Neuronal stem cell (in vitro differentiated cells): ENCODE data around the gene NAT14.

Experiments
- DNase-seq: peaks from one replicate; pipeline ENCODE4 v3.0.0-alpha.2; 2013; ENCODE audit warnings: low spot score
- H2AFZ ChIP-seq: one replicate; pipeline ENCODE4 v1.6.1; 2013; ENCODE audit warnings: mild to moderate bottlenecking, low read length, inconsistent platforms
- H2AK5ac ChIP-seq: 2 replicates; pipeline ENCODE4 v1.6.1; 2013; ENCODE audit warnings: low read depth, mild to moderate bottlenecking, inconsistent platforms, low read length, moderate library complexity, mixed read lengths
- H2BK120ac ChIP-seq: 2 replicates; pipeline ENCODE4 v1.6.1; 2013; ENCODE audit warnings: low read depth, mild to moderate bottlenecking, inconsistent platforms, low read length, moderate library complexity, mixed read lengths
- H2BK12ac ChIP-seq: one replicate; pipeline ENCODE4 v1.6.1; 2013; ENCODE audit warnings: low read length, inconsistent platforms
- H2BK15ac ChIP-seq: 2 replicates; pipeline ENCODE4 v1.6.1; 2013; ENCODE audit warnings: mild to moderate bottlenecking, low read length, inconsistent platforms, mixed read lengths
- H2BK5ac ChIP-seq: one replicate; pipeline ENCODE4 v1.6.1; 2013; ENCODE audit warnings: inconsistent platforms, mild to moderate bottlenecking, low read length, moderate library complexity
- H3K14ac ChIP-seq: one replicate; pipeline ENCODE4 v1.6.1; 2013; ENCODE audit warnings: low read length, inconsistent platforms
- H3K18ac ChIP-seq: 2 replicates; pipeline ENCODE4 v1.6.1; 2013; ENCODE audit warnings: low read length, inconsistent platforms
- H3K23ac ChIP-seq: 2 replicates; pipeline ENCODE4 v1.6.1; 2013; ENCODE audit warnings: low read depth, mild to moderate bottlenecking, mixed read lengths, low read length, inconsistent platforms; ENCODE audit not compliant: poor library complexity
- H3K27ac ChIP-seq: replicated peaks from 3 replicates; pipeline ENCODE4 v1.5.1; 2013; ENCODE audit warnings: low read length, inconsistent platforms
- H3K27me3 ChIP-seq, 3 experiments: 2 replicates each; pipeline ENCODE4 v1.6.1; 2013; ENCODE audit warnings: low read length in 3 of 3, mild to moderate bottlenecking in 2 of 3, inconsistent platforms in 1 of 3, low read depth in 1 of 3, mixed read lengths in 1 of 3, moderate library complexity in 1 of 3; ENCODE audit not compliant: control insufficient read depth in 3 of 3, insufficient read depth in 3 of 3
- H3K36me3 ChIP-seq, 2 donors: replicated peaks in 1 of 2; 2 replicates each; pipeline ENCODE4 v1.6.1; 2013; ENCODE audit warnings: low read length in 2 of 2; ENCODE audit not compliant: control insufficient read depth in 2 of 2, insufficient read depth in 2 of 2
- H3K4ac ChIP-seq: 2 replicates; pipeline ENCODE4 v1.6.1; 2013; ENCODE audit warnings: inconsistent platforms, mild to moderate bottlenecking, low read length, moderate library complexity
- H3K4me1 ChIP-seq, 2 donors: 1 replicate in 1 of 2; 2 replicates in 1 of 2; pipeline ENCODE4 v1.6.1; 2013; ENCODE audit warnings: low read length in 2 of 2, low read depth in 1 of 2; ENCODE audit not compliant: control insufficient read depth in 2 of 2, insufficient read depth in 1 of 2
- H3K4me2 ChIP-seq: one replicate; pipeline ENCODE4 v1.6.1; 2013; ENCODE audit warnings: mild to moderate bottlenecking, low read length, inconsistent platforms; ENCODE audit not compliant: insufficient read depth, poor library complexity, severe bottlenecking
- H3K4me3 ChIP-seq, 2 donors: 2 replicates each; pipeline ENCODE4 v1.5.1; 2013; ENCODE audit warnings: low read length in 2 of 2, mild to moderate bottlenecking in 2 of 2, inconsistent platforms in 1 of 2, moderate library complexity in 1 of 2
- H3K79me1 ChIP-seq: one replicate; pipeline ENCODE4 v1.6.1; 2013; ENCODE audit warnings: low read depth, mild to moderate bottlenecking, inconsistent platforms, low read length, moderate library complexity
- H3K9ac ChIP-seq: one replicate; pipeline ENCODE4 v1.6.1; 2013; ENCODE audit warnings: mild to moderate bottlenecking, low read depth, low read length, inconsistent platforms; ENCODE audit not compliant: poor library complexity
- H3K9me3 ChIP-seq, 2 donors: replicated peaks in 1 of 2; 2 replicates each; pipeline versions ENCODE3 to v1.6.1; 2013; ENCODE audit warnings: low read length in 2 of 2, mild to moderate bottlenecking in 2 of 2, inconsistent platforms in 1 of 2, low read depth in 1 of 2, mixed read lengths in 1 of 2, moderate library complexity in 1 of 2; ENCODE audit not compliant: control insufficient read depth in 2 of 2, insufficient read depth in 1 of 2
- H4K8ac ChIP-seq: one replicate; pipeline ENCODE4 v1.6.1; 2013; ENCODE audit warnings: low read depth, mild to moderate bottlenecking, inconsistent platforms, low read length, moderate library complexity
- H4K91ac ChIP-seq: one replicate; pipeline ENCODE4 v1.6.1; 2013; ENCODE audit warnings: low read length, low read depth, mild to moderate bottlenecking, inconsistent platforms; ENCODE audit not compliant: poor library complexity
- WGBS, 2 donors: extraction: QIAGEN DNeasy Blood & Tissue Kit; methylation state at CpG; one replicate each; pipeline ENCODE4 v1.1.7; 2013; ENCODE audit warnings: missing lambda C conversion rate in 2 of 2, mixed read lengths in 1 of 2; ENCODE audit not compliant: insufficient read length in 2 of 2, insufficient replicate concordance in 1 of 2; ENCODE audit errors: extremely low coverage in 2 of 2; 5-methylcytosine and 5-hydroxymethylcytosine counted together

NAT14 gene

DNA sequence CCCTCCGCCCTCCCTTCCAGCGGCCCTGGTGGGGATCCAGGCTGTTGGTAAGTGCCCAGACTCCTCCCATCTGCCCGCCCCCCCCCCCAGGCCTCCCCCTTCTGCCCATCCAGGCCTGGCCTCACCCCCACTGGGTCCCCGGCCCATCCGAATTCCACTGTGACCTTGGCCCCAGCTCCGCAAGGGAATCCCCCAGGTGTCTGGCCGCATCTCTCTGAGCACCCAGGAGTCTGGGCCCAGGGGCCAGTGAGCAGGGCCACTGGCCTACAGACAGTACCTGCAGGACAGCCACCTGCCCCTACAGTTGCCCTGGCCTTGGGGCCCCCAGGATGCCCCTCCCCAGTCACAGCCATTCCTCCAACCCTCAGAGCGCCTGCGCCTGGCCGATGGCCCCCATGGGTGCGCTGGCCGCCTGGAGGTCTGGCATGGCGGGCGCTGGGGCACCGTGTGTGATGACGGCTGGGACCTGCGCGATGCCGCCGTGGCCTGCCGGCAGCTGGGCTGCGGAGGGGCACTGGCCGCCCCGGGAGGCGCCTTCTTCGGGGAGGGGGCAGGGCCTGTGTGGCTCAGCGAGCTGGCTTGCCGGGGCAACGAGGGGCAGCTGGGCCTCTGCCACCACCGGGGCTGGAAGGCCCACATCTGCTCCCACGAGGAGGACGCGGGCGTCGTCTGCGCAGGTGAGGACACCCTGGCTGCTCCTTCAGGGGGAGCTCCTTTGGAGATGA, 4.2 kb downstream of the NAT14 start:
- Histone ChIP-seq H3K79me1 (peaks cover 9% of the 10 kb centered on the region), H3K9me3 (no peaks in the 10 kb centered on the region), H4K91ac (no peak overlapping the region), H3K9ac (peak overlapping the region; percentile 78), H2BK5ac (peak overlapping the region; percentile 39), H3K27ac (no peak overlapping the region), H2BK120ac (peak overlapping the region; percentile 81), H3K14ac (peak overlapping the region; percentile 71), H3K4ac (peak overlapping the region; percentile 76), H3K4me1 (peaks cover 36 to 50% of the 10 kb centered on the region in 2 donors), H2AK5ac (peak overlapping the region; percentile 97), H2AFZ (peak overlapping the region; percentile 39), H2BK12ac (peak overlapping the region; percentile 73), H3K27me3 (no peaks in the 10 kb centered on the region), H3K18ac (peak overlapping the region; percentile 85), H2BK15ac (peak overlapping the region; percentile 75), H3K4me2 (peak overlapping the region; percentile 18), H3K36me3 (no peaks in the 10 kb centered on the region), H3K23ac (peak overlapping the region; percentile 73), H3K4me3 (no peak overlapping the region), H4K8ac (no peak overlapping the region)
- no CpG with 5 or more reads among the region's 36 CpGs for WGBS, 2 donors
- no peak for DNase-seq

DNA sequence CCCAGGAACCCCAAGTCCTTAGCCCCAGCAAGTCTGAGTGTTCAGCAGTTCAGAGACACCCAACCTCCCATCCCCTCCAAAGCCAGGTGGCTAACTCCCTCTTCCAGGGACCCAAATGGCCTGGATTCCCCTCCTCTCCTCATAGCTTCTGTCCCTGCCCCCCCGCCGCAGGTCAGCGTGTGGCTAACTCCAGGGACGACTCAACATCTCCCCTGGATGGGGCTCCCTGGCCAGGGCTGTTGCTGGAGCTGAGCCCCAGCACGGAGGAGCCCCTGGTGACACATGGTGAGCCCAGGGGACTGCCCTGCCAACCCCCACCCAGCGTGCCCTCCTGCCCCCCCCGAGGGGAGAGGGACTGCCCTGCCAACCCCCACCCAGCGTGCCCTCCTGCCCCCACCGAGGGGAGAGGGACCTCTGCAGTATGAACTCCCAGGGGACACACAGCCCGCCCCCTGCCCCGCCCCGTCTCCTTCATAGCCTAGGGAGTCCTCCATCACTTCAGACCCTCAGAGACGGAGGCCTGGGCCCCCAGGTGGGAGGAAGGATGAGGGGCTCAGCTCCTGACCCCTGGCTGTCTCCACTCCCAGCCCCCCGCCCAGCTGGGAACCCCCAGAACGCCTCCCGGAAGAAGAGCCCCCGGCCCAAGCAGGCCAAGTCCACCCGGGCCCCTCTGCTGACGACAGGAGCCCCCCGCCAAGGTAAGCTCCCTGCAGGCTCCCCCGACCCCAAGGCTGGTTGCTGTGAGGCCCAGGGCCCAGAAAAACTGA, 4.9 kb downstream of the NAT14 start:
- Histone ChIP-seq H3K9me3 (no peaks in the 10 kb centered on the region), H2BK120ac (peak overlapping the region; percentile 81), H3K27ac (no peak overlapping the region), H3K18ac (peak overlapping the region; percentile 85), H2AK5ac (peak overlapping the region; percentile 97), H3K23ac (peak overlapping the region; percentile 73), H3K4ac (peak overlapping the region; percentile 69), H3K9ac (peak overlapping the region; percentile 78), H2AFZ (no peak overlapping the region), H3K79me1 (peaks cover 8% of the 10 kb centered on the region), H4K91ac (no peak overlapping the region), H3K4me3 (no peak overlapping the region), H4K8ac (no peak overlapping the region), H3K36me3 (no peaks in the 10 kb centered on the region), H3K4me1 (peaks cover 33 to 48% of the 10 kb centered on the region in 2 donors), H3K4me2 (no peak overlapping the region), H3K14ac (no peak overlapping the region), H2BK5ac (peak overlapping the region; percentile 39), H2BK15ac (peak overlapping the region; percentile 75), H3K27me3 (no peaks in the 10 kb centered on the region), H2BK12ac (no peak overlapping the region)
- DNase-seq: no peak
- WGBS, 2 donors: no CpG with 5 or more reads among the region's 21 CpGs

- Histone ChIP-seq H3K27ac (no peak overlapping the region), H3K79me1 (peaks cover 8% of the 10 kb centered on the region), H2BK5ac (no peak overlapping the region), H3K36me3 (no peaks in the 10 kb centered on the region), H3K9ac (peak overlapping the region; percentile 3), H3K4me1 (peaks cover 29 to 48% of the 10 kb centered on the region in 2 donors), H3K4me2 (no peak overlapping the region), H2BK12ac (peak overlapping the region; percentile 41), H3K4ac (peak overlapping the region; percentile 37), H2AK5ac (peak overlapping the region; percentile 81), H3K14ac (peak overlapping the region; percentile 71), H3K4me3 (no peak overlapping the region), H3K23ac (peak overlapping the region; percentile 43), H4K91ac (no peak overlapping the region), H2BK120ac (peak overlapping the region; percentile 18), H2AFZ (peak overlapping the region; percentile 73), H3K27me3 (no peaks in the 10 kb centered on the region), H4K8ac (no peak overlapping the region), H3K9me3 (no peaks in the 10 kb centered on the region), H3K18ac (no peak overlapping the region), H2BK15ac (peak overlapping the region; percentile 58)
- no CpG with 5 or more reads among the region's 52 CpGs for WGBS, 2 donors
- DNase-seq: no peak
Measured at GRCh38 chr19:55490478-55491432, 5.8 kb downstream of the NAT14 start.
